Stimulated activated CD4-positive, alpha-beta T cell treated with anti-CD3 and anti-CD28 coated beads, Interleukin-2, amount 100 ng/mL, for 24 hours (primary cell): Measurements from ENCODE around the gene ROPN1L.
"Not testable (repeated sequence)": the region's sequence is repeated elsewhere in the genome, so short reads cannot be mapped to it uniquely, and the experiment has no call there.

Source experiments
- DNase-seq, 2 donors: peaks; one replicate each; pipeline ENCODE4 v3.0.0-alpha.2; 2020

Gene ROPN1L

DNA sequence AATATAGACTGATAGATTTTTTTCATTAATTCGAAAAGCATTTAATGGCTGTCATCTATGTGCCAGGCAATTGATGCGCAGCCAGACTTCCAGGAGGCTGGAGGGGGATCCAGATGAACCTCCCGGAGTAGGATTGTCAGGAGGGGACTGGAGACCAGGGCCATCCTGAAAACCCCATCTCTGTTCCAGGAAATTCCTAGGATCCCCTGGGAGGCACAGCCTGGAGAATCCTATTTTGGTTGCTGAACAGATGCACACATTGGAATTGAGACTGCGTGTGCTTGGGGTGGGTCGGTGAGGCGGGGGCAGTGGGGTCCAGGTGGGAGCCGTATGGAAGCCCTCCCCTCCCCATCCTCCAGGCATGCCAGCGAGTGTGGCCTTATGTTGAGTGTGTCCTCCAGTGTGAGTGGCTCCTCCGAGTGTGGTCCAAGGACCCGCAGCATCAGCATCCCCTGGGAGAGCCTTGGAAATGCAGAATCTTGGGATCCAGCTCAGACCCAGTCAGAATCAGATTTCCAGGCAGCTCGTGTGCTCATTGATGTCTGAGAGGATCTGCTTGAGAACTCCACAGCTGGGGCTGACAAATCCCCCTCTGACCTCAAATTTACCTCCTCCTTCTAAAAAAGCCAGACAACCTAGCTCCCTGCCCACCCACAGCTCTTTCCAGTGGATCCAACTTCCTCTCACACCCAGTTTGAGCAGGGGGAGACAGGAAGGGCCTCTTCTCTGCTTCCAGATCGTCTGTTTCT, 38.7 kb downstream of the ROPN1L start:
- DNase-seq: no peak

DNA sequence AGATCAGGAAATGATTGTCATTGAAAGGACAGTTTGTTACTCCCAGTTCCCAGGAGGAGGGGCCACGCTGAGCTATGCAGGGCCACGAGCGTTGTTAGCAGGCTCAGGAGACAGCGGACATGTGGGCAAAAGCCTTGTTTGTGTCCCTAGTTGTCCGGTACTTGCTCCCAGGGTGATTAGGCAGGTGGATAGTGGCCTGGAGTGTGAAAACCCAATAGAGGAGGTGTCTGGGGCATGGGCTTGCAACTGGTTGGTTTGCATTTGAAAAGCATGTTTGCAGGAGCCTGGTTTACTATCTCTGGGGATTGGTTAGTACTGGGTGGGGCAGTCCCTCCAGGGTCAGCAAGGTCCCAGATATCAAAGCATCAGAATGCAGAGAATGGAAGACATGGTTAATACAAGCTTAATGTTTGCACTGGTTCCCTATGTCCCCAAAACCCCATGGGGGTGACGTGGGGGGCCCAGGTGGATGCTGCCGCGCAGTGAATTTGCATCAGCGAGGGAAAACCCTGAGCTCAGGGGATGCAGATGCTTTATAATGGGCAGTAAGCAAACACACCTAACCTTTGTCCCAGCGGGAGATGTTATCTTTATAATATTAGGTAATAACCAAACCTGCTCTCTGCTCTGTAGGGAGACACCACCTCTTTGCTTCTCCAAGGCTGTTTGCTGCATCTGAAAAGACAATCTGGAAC, 39.7 kb downstream of the ROPN1L start:
- DNase-seq: no peak

DNA sequence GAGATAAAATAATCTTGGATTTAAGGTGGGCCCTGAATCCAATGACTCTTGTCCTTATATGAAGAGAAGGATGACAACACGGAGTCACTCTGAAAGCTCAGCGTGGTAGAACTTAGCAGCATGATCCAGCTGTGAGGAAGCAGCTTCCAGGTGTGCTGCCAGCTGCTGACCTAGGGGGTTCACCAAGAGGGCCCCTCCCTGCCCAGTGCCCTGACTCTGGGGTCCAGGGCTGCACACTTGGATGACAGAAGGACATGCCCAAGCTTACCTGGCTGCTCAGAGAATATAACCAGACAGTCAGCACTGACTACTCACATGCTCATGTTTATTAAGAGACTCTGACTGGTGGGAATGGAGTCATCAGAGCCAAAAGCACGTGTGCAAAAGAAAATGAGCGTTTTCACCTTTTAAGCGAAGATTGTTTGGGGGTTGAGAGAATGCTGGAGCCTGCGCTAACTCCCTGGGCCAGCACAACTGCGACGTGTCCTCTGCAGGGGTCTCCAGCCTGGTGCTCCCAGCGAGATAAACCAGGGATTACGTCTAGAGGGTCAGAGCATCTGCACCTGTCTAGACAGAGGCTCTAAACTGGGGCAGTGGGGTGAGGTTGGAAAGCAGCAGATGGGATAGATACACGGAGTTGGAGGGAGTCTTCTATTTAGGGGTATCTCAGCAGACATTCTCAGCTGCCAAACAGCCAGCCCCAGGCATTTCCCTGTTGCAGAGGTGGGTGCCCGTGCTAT, 41.3 kb downstream of the ROPN1L start:
- DNase-seq: no peak

DNA sequence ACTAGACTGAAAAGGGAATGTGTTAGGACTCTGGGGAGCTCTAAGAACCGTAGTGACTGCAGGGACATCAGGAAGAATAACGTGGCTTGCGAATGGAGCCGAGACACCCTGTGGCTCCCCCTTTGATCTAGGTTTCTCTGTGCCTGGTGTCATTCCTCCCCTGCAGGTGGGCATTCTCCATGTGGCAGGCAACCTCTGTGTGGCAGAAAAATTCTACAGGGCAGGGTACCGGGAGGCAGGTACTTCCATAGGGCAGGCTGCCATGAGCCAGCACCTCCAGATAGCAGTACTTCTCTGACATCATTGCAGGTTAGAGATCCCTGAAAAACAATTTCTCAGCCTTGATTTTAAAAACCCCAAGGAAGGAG, 43.1 kb downstream of the ROPN1L start:
- no peak for DNase-seq

GRCh38 chr5:10485142-10485795, 43.6 kb downstream of the ROPN1L start:
- no peak for DNase-seq

GRCh38 chr5:10485897-10486296, 44.2 kb downstream of the ROPN1L start:
- no peak for DNase-seq

DNA sequence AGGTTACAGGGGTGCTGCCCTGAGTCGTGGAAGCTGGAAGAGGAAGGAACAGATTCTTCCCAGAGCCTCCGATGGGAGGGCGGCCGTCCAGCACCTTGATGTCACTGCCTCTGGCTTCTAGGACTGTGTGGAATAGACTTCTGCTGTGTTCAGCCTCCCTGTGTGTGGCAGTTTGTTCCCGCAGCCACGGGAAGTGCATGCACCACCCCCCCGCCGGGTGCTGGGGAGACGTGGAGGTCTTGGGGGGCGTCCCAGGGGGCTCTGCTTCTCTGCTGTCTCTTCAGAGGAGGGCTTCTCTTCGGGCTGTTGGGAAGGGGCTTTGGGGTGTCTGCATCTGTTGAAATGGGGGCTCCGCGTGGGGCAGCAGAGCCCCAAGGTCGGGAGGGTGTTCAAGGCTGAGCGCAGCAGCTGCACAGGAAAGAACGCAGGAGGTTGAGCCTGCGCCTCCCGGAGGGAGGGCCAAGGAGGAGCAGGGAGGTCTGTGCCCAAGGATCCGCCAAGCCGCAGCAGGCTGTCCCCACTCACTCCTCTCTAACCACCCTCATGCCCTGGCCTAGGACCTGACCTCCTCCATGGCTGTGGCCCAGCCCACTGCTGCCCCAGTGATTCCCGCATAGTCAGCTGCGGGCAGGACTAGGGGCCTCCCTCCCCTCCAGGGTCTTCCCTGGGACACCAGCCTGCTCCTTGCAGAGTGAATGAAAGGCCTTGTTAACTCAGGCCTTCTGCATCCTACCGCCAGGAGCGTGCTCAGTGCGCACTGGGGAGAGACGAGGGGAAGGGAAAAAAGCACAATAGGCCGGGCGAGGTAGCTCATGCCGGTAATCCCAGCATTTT, 45.0 kb downstream of the ROPN1L start:
- DNase-seq: no peak

- no peak for DNase-seq
Measured at GRCh38 chr5:10488144-10488543, 46.5 kb downstream of the ROPN1L start.

GRCh38 chr5:10489810-10490426, 48.2 kb downstream of the ROPN1L start:
- DNase-seq: peak in 1 of 2 donors; percentile 6

GRCh38 chr5:10490927-10491672, 49.4 kb downstream of the ROPN1L start:
- no peak for DNase-seq

- DNase-seq: no peak
Measured at GRCh38 chr5:10491673-10492026, 50.0 kb downstream of the ROPN1L start.

DNA sequence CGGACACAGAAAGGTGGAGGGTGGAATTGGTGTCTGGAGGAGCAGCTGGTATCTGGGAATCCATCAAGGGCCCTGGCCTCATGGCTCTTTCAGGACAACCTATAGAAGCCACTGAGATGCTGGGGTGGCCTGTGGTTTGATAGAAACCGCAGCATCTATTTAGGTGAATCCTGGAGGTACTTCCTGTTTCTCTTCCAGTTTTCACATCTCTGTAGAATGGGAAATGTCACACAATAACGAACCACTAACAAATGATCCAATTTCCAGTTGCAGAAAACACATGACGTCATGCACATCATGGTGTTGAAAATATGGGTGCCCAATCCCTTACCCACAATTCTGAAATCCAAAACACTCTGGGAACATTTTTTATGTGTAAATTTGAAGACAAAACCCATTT, 52.2 kb downstream of the ROPN1L start:
- no peak for DNase-seq

- DNase-seq: not testable (repeated sequence)
Measured at GRCh38 chr5:10494497-10494896, 52.8 kb downstream of the ROPN1L start.

- DNase-seq: no peak
Measured at GRCh38 chr5:10497554-10497953, 55.9 kb downstream of the ROPN1L start.

- no peak for DNase-seq
Measured at GRCh38 chr5:10498350-10498749, 56.7 kb downstream of the ROPN1L start.

DNA sequence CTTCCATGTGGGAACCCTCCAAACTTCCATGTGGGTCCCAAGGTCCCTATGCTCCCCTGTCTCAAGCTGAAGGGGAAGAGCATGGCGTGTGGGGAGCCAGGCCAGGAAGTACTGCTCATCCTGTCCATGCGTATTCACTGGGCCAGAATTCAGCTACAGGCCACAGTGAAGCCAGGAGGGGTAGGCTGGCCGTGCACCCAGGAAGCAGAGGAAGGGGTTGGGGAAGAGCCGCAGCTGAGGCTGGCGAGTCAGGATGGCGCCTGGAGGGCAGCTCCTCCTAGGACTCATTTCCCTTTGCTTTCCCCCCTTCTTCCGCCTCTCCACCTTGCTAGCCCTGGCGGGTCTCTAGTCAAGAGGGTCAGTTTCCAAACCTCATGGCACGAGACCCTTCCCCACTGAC, 57.4 kb downstream of the ROPN1L start:
- no peak for DNase-seq

DNA sequence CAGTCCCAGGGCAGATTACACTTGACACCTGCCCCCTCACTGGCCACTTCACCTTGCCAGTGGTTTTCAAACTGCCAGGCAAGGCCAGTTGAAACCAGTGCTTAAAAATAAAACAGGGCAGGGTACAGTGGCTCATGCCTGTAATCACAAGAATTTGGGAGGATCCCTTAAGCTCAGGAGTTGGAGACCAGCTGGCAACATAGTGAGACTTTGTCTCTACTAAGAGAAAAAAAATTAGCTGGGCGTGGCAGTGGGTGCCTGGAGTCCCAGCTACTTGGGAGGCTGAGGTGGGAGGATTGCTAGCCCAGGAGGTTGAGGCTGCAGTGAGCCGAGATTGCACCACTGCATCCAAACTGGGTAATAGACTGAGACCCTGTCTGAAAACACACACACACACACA, 58.1 kb downstream of the ROPN1L start:
- no peak for DNase-seq

DNA sequence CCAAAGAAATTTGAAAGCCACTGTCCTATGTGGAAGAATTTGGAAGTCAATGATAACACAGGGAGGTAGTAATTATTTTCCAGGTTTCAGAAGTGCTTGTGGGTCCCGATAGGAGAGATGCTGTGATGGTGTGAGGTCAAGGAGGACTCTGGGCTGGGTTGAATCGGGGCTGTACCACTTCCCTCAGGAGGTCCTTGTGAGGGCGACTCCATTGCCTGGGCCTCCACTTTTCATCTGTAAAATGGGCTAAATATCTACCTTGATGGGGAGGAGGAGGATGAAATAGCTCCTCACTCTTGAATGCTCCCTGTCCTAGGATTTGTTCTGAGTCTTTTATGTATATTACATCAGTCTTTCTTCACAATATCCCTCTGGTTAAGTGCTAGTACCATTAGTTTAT, 59.0 kb downstream of the ROPN1L start:
- no peak for DNase-seq

- no peak for DNase-seq
Measured at GRCh38 chr5:10501554-10502075, 59.9 kb downstream of the ROPN1L start.

DNA sequence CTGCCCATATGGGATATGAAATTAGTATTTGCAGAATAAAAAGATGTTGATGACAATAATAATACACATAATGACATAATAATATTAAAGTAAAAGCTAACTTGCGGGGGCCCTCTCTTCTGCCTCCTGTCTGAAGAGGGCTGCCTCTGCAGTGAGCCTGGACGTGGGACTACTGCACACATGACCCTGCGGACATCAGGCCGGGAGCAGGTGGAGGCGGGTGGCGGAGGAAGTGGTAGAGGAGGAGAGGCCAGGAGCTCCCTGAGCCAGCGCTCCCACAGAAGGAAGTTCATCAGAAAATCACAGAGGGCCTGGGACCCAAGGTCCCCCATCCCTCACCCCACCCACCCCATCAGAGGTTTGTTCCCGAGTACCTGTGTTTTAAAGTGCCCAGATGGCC, 60.5 kb downstream of the ROPN1L start:
- no peak for DNase-seq

DNA sequence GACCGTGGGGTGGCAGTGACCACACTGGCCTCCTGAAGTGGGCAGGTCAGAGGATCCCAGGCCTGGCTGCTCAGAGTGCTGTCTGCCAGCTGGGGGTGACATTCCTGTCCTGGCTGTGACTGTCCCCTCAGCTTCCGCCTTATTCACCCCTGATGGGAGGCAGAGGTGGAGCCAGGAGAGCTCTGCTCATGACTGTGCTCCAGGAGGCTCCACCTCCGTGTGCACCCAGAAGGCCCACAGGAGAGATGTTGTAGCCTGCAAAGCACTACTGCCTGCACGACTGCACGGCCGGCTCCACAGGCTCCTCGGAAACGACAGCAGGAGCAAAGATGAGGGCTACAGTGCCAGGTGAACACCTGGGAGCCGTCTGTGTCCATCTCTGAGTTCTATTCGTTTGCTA, 60.9 kb downstream of the ROPN1L start:
- no peak for DNase-seq
